ENCODE data around the gene ADGRE2.
"Not testable (repeated sequence)": the region's sequence is repeated elsewhere in the genome, so short reads cannot be mapped to it uniquely, and the experiment has no call there.

The ADGRE2 gene

GRCh38 chr19:14770944-14771839 is 7.2 kb downstream of the ADGRE2 start:
- ChIA-PET CTCF (interaction anchor here (1.1 kb wide), 1 partner anchor 197 kb away, joined by 3 read pairs; no protein-coding TSS in a partner anchor), POLR2A (no interaction called here)
- TF ChIP-seq PKNOX1 (IDR thresholded peaks at IDR 0.05) (no peak), CTBP1 (IDR thresholded peaks at IDR 0.05; ENCODE audit: borderline replicate concordance) (no peak), L3MBTL2 (conservative IDR thresholded peaks at IDR 0.05) (no peak), BHLHE40 (IDR thresholded peaks at IDR 0.05; ENCODE audit: borderline replicate concordance) (no peak), FOXA1 (IDR thresholded peaks at IDR 0.05) (no peak), TARDBP (IDR thresholded peaks at IDR 0.05) (no peak), ZNF384 (IDR thresholded peaks at IDR 0.05) (no peak), NFRKB (IDR thresholded peaks at IDR 0.05) (no peak), ELF4 (IDR thresholded peaks at IDR 0.05) (no peak), LEF1 (IDR thresholded peaks at IDR 0.05; ENCODE audit: borderline replicate concordance) (no peak), ARNT (IDR thresholded peaks at IDR 0.05) (no peak), SP1 (IDR thresholded peaks at IDR 0.05) (no peak), FOXM1 (IDR thresholded peaks at IDR 0.05; ENCODE audit: borderline replicate concordance) (no peak), HDGF (IDR thresholded peaks at IDR 0.05; ENCODE audit: borderline replicate concordance) (no peak), SUZ12 (IDR thresholded peaks at IDR 0.05) (no peak), FOXK2 (IDR thresholded peaks at IDR 0.05) (no peak)
- no peak for DNase-seq (ENCODE audit: extremely low spot score)

DNA sequence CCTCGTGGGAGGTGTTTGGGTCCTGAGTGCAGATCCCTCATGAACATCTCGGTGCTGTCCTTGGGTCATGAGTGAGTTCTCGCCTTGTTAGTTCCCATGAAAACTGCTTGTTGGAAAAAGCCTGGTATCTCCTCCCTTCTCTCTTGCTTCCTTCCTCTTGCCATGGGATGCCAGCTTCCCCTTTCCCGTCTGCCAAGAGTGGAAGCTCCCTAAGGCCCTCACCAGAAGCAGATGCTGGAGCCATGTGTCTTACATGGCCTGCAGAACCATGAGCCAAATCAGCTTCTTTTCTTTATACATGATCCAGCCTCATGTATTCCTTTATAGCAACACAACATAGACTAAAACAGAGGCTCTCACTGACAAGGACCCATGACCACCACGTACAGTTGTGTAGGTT is 8.2 kb downstream of the ADGRE2 start:
- ChIA-PET POLR2A (no interaction called here), CTCF (interaction anchor here (1.1 kb wide), 1 partner anchor 196 kb away, joined by 3 read pairs; no protein-coding TSS in a partner anchor)
- no peak for TF ChIP-seq SP1 (IDR thresholded peaks at IDR 0.05)
- no peak for TF ChIP-seq SUZ12 (IDR thresholded peaks at IDR 0.05)
- no peak for TF ChIP-seq ELF4 (IDR thresholded peaks at IDR 0.05)
- no peak for TF ChIP-seq LEF1 (IDR thresholded peaks at IDR 0.05; ENCODE audit: borderline replicate concordance)
- no peak for TF ChIP-seq ARNT (IDR thresholded peaks at IDR 0.05)
- no peak for TF ChIP-seq HDGF (IDR thresholded peaks at IDR 0.05; ENCODE audit: borderline replicate concordance)
- TF ChIP-seq BHLHE40 (IDR thresholded peaks at IDR 0.05; ENCODE audit: borderline replicate concordance) = no peak
- TF ChIP-seq NFRKB (IDR thresholded peaks at IDR 0.05) = no peak
- TF ChIP-seq FOXM1 (IDR thresholded peaks at IDR 0.05; ENCODE audit: borderline replicate concordance) = no peak
- TF ChIP-seq FOXK2 (IDR thresholded peaks at IDR 0.05) = no peak
- no peak for TF ChIP-seq PKNOX1 (IDR thresholded peaks at IDR 0.05)
- no peak for DNase-seq (ENCODE audit: extremely low spot score)

DNA sequence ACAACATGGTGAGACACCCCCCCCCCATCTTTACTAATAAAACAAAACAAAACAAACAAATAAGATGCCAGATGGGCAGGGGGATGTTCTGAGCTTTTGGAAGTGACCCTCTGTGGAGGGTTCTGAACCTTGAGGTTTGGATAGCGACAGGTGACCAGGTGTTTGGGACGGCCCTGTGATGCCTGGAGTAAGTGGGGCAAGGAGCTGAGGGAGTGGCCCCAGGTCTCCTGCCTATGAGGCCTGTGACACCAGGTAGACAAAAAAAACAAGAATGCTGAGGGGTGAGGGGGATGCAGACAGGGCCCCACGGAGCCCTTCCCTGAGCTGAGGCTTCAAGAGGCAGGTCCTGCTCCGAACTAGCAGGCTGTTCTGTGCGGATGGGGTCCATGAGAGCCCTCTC is 9.2 kb downstream of the ADGRE2 start:
- ChIA-PET CTCF (no interaction called here), POLR2A (no interaction called here)
- no peak for TF ChIP-seq SUZ12 (IDR thresholded peaks at IDR 0.05)
- no peak for TF ChIP-seq PKNOX1 (IDR thresholded peaks at IDR 0.05)
- no peak for TF ChIP-seq BHLHE40 (IDR thresholded peaks at IDR 0.05; ENCODE audit: borderline replicate concordance)
- no peak for TF ChIP-seq TARDBP (IDR thresholded peaks at IDR 0.05)
- TF ChIP-seq LEF1 (IDR thresholded peaks at IDR 0.05; ENCODE audit: borderline replicate concordance) = no peak
- no peak for TF ChIP-seq ZNF384 (IDR thresholded peaks at IDR 0.05)
- TF ChIP-seq ARNT (IDR thresholded peaks at IDR 0.05) = no peak
- TF ChIP-seq FOXK2 (IDR thresholded peaks at IDR 0.05) = no peak
- TF ChIP-seq FOXA1 (IDR thresholded peaks at IDR 0.05) = no peak
- no peak for TF ChIP-seq SP1 (IDR thresholded peaks at IDR 0.05)
- no peak for TF ChIP-seq CTBP1 (IDR thresholded peaks at IDR 0.05; ENCODE audit: borderline replicate concordance)
- no peak for DNase-seq (ENCODE audit: extremely low spot score)

- no peak for TF ChIP-seq TARDBP (IDR thresholded peaks at IDR 0.05)
- TF ChIP-seq ZNF384 (IDR thresholded peaks at IDR 0.05) = no peak
- no peak for TF ChIP-seq SUZ12 (IDR thresholded peaks at IDR 0.05)
- TF ChIP-seq ELF4 (IDR thresholded peaks at IDR 0.05) = no peak
- no peak for TF ChIP-seq NFRKB (IDR thresholded peaks at IDR 0.05)
- TF ChIP-seq BHLHE40 (IDR thresholded peaks at IDR 0.05; ENCODE audit: borderline replicate concordance) = no peak
- TF ChIP-seq HDGF (IDR thresholded peaks at IDR 0.05; ENCODE audit: borderline replicate concordance) = no peak
- no peak for TF ChIP-seq CTBP1 (IDR thresholded peaks at IDR 0.05; ENCODE audit: borderline replicate concordance)
- TF ChIP-seq L3MBTL2 (conservative IDR thresholded peaks at IDR 0.05) = no peak
- ChIA-PET CTCF (no interaction called here), POLR2A (no interaction called here)
- no peak for DNase-seq (ENCODE audit: extremely low spot score)
Measured at GRCh38 chr19:14768001-14768400, 10.4 kb downstream of the ADGRE2 start.

- CTCF ChIA-PET = no interaction called here
- POLR2A ChIA-PET = no interaction called here
- DNase-seq (ENCODE audit: extremely low spot score) = no peak
- TF ChIP-seq ARNT (IDR thresholded peaks at IDR 0.05) = no peak
- no peak for TF ChIP-seq SUZ12 (IDR thresholded peaks at IDR 0.05)
- TF ChIP-seq ELF4 (IDR thresholded peaks at IDR 0.05) = no peak
- no peak for TF ChIP-seq TARDBP (IDR thresholded peaks at IDR 0.05)
- TF ChIP-seq FOXA1 (IDR thresholded peaks at IDR 0.05) = no peak
- TF ChIP-seq LEF1 (IDR thresholded peaks at IDR 0.05; ENCODE audit: borderline replicate concordance) = no peak
- no peak for TF ChIP-seq L3MBTL2 (conservative IDR thresholded peaks at IDR 0.05)
- TF ChIP-seq FOXM1 (IDR thresholded peaks at IDR 0.05; ENCODE audit: borderline replicate concordance) = no peak
- TF ChIP-seq SP1 (IDR thresholded peaks at IDR 0.05) = no peak
- no peak for TF ChIP-seq NFRKB (IDR thresholded peaks at IDR 0.05)
Measured at GRCh38 chr19:14767466-14767971, 10.8 kb downstream of the ADGRE2 start.

DNA sequence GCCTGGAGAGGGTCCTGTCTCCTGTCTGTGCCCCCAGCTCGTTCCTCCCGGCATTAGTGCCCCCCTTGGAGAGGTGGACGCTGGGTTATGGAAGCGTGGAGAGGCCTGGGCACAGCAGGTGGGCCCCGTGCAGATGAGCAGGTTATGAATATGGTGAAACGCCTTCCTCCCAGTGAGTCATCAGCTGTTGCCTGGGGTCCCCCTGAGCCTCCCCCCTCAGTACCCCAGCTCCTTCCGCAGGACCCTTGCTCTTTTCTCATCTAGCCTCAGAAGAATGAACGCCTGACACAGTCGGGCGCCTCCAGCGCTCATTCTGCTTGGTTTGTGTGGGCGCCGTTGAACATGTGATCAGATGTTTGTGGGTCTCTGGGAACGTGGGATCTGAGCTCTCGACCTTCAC is 12.5 kb downstream of the ADGRE2 start:
- DNase-seq (ENCODE audit: extremely low spot score); POLR2A ChIA-PET; CTCF ChIA-PET: not testable (repeated sequence)

GRCh38 chr19:14765403-14765802 is 13.0 kb downstream of the ADGRE2 start:
- POLR2A ChIA-PET = not testable (repeated sequence)

More at GRCh38 chr19:14765403-14765802, 13.0 kb downstream of the ADGRE2 start:
- DNase-seq (ENCODE audit: extremely low spot score); CTCF ChIA-PET: not testable (repeated sequence)

Data from HEK293T (cell line).